ENCODE measurements around the gene NIPAL1.

Gene NIPAL1

GRCh38 chr4:48033412-48033811 is 16.8 kb downstream of the NIPAL1 start:
- H3K4me3 ChIP-seq (ENCODE audit: low read depth, low read length), result no peak overlapping the region
- no peak for DNase-seq (ENCODE audit: low read depth)
- TF ChIP-seq CTCF (conservative IDR thresholded peaks at IDR 0.05; ENCODE audit: low read depth, low read length), result no peak

GRCh38 chr4:48033825-48034413 is 17.3 kb downstream of the NIPAL1 start:
- DNase-seq (ENCODE audit: low read depth), result peak; percentile 62
- no peak overlapping the region for H3K4me3 ChIP-seq (ENCODE audit: low read depth, low read length)
- peak; percentile 74 for TF ChIP-seq CTCF (conservative IDR thresholded peaks at IDR 0.05; ENCODE audit: low read depth, low read length)

- no peak overlapping the region for H3K4me3 ChIP-seq (ENCODE audit: low read depth, low read length)
- TF ChIP-seq CTCF (conservative IDR thresholded peaks at IDR 0.05; ENCODE audit: low read depth, low read length), result no peak
- no peak for DNase-seq (ENCODE audit: low read depth)
Measured at GRCh38 chr4:48035952-48036351, 19.4 kb downstream of the NIPAL1 start.

GRCh38 chr4:48037117-48037462 is 20.5 kb downstream of the NIPAL1 start:
- no peak for DNase-seq (ENCODE audit: low read depth)
- no peak overlapping the region for H3K4me3 ChIP-seq (ENCODE audit: low read depth, low read length)
- no peak for TF ChIP-seq CTCF (conservative IDR thresholded peaks at IDR 0.05; ENCODE audit: low read depth, low read length)

- DNase-seq (ENCODE audit: low read depth), result no peak
- no peak for TF ChIP-seq CTCF (conservative IDR thresholded peaks at IDR 0.05; ENCODE audit: low read depth, low read length)
- H3K4me3 ChIP-seq (ENCODE audit: low read depth, low read length), result no peak overlapping the region
Measured at GRCh38 chr4:48038666-48039065, 22.1 kb downstream of the NIPAL1 start.

- TF ChIP-seq CTCF (conservative IDR thresholded peaks at IDR 0.05; ENCODE audit: low read depth, low read length), result no peak
- DNase-seq (ENCODE audit: low read depth), result no peak
- H3K4me3 ChIP-seq (ENCODE audit: low read depth, low read length), result no peak overlapping the region
Measured at GRCh38 chr4:48039561-48039960, 23.0 kb downstream of the NIPAL1 start.

- no peak for TF ChIP-seq CTCF (conservative IDR thresholded peaks at IDR 0.05; ENCODE audit: low read depth, low read length)
- DNase-seq (ENCODE audit: low read depth), result no peak
Measured at GRCh38 chr4:48041535-48042137, 25.1 kb downstream of the NIPAL1 start.

More at GRCh38 chr4:48041535-48042137, 25.1 kb downstream of the NIPAL1 start:
- H3K4me3 ChIP-seq (ENCODE audit: low read depth, low read length), result no peak overlapping the region

Data from choroid plexus epithelial cell (primary cell).